ENCODE results near the gene TRPM3. TPM values are rescaled to one million over a fixed set of nuclear protein-coding genes. Genes with fewer than 3 reads are reported as not detected.
A peak's percentile ranks its signal among the peaks of the same experiment; 100 is the strongest.
"Not testable (repeated sequence)": the region's sequence is repeated elsewhere in the genome, so short reads cannot be mapped to it uniquely, and the experiment has no call there.

TRPM3 gene
- total RNA-seq, 1 donor, result under 0.01 TPM

- TF ChIP-seq, protein P1, sequence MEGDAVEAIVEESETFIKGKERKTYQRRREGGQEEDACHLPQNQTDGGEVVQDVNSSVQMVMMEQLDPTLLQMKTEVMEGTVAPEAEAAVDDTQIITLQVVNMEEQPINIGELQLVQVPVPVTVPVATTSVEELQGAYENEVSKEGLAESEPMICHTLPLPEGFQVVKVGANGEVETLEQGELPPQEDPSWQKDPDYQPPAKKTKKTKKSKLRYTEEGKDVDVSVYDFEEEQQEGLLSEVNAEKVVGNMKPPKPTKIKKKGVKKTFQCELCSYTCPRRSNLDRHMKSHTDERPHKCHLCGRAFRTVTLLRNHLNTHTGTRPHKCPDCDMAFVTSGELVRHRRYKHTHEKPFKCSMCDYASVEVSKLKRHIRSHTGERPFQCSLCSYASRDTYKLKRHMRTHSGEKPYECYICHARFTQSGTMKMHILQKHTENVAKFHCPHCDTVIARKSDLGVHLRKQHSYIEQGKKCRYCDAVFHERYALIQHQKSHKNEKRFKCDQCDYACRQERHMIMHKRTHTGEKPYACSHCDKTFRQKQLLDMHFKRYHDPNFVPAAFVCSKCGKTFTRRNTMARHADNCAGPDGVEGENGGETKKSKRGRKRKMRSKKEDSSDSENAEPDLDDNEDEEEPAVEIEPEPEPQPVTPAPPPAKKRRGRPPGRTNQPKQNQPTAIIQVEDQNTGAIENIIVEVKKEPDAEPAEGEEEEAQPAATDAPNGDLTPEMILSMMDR (IDR thresholded peaks at IDR 0.05; ENCODE audit: insufficient read depth, low read depth, low read length), result no peak
- peak; percentile 56 for DNase-seq (ENCODE audit: low read depth)
- H3K4me3 ChIP-seq (ENCODE audit: low read depth, low read length), result no peak overlapping the region
Measured at GRCh38 chr9:70979966-70980365, 141.5 kb downstream of the TRPM3 start.

- TF ChIP-seq, protein P1 (IDR thresholded peaks at IDR 0.05; ENCODE audit: insufficient read depth, low read depth, low read length), result no peak
- H3K4me3 ChIP-seq (ENCODE audit: low read depth, low read length), result no peak overlapping the region
- no peak for DNase-seq (ENCODE audit: low read depth)
Measured at GRCh38 chr9:70978085-70978484, 143.3 kb downstream of the TRPM3 start.

DNA sequence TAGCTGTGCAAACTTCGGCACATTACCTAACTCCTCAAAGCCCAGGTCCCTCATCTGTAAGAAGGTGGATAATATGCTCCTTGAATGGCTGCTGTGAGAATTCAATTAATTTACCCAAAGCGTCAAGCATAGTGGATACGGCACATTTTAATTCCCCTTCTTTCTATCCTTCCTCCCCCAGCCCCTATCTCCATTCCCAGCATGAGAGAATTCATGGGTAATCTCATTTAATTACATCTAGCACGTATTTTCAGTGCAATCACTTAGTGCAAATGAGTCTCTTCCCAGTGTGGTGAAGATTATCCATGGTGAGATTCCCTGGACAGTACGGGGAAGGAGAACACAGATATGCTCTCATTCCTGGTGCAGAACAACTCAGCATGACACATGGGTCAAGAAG is 145.6 kb downstream of the TRPM3 start:
- TF ChIP-seq, protein P1 (IDR thresholded peaks at IDR 0.05; ENCODE audit: insufficient read depth, low read depth, low read length), result no peak
- DNase-seq (ENCODE audit: low read depth), result no peak
- H3K4me3 ChIP-seq (ENCODE audit: low read depth, low read length), result no peak overlapping the region

DNA sequence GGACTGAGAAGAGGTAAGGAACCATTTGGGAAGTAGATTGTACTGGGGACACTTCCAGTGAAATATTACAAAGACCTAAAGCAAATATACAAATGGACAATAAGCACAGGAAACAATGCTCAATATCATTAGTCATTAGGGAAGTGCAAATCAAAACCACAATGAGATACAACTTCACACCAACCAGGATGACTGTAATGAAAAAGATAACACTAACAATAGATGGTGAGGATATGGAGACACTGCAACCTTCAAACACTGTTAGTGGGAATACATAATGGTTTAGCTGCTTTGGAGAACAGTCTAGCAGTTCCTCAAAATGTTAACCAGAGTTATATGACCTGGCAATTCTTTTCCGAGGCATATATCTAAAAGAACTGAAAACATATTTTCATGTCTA is 149.7 kb downstream of the TRPM3 start:
- TF ChIP-seq, protein P1 (IDR thresholded peaks at IDR 0.05; ENCODE audit: insufficient read depth, low read depth, low read length), result no peak
- DNase-seq (ENCODE audit: low read depth), result no peak
- H3K4me3 ChIP-seq (ENCODE audit: low read depth, low read length), result no peak overlapping the region

DNA sequence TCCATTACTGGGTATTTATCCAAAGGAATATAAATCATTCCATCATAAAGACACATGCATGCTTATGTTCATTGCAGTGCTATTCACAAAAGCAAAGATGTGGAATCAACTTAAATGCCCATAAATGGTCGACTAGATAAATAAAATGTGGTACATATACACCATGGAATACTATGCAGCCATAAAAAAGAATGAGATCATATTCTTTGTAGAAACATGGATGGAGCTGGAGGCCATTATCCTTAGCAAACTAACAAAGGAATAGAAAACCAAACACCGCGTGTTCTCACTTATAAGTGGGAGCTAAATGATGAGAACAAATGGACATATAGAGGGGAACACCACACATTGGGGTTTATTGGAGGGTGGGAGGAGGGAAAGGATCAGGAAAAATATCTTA is 155.0 kb downstream of the TRPM3 start:
- DNase-seq (ENCODE audit: low read depth); H3K4me3 ChIP-seq (ENCODE audit: low read depth, low read length): not testable (repeated sequence)

GRCh38 chr9:70964861-70965260 is 156.6 kb downstream of the TRPM3 start:
- no peak overlapping the region for H3K4me3 ChIP-seq (ENCODE audit: low read depth, low read length)
- TF ChIP-seq, protein P1 (IDR thresholded peaks at IDR 0.05; ENCODE audit: insufficient read depth, low read depth, low read length), result no peak
- no peak for DNase-seq (ENCODE audit: low read depth)

DNA sequence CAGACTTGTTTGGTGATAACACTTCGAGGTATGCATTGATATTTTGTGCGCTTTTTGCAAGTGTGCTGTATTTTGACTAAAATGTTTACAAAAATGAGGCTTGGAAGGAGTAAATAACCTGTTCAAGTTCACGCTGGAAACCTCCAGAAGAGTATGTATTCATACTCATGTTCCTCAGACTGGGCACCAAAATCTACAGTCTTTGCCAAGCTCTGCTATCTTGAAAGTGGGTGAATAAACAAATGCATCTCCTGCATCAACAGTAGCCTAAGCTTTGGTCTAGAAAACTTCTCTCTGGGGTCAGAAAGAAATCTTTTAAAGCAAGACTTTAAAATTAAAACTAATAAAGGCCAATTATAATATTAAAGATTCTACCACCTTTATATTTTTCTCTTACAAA is 157.9 kb downstream of the TRPM3 start:
- no peak for DNase-seq (ENCODE audit: low read depth)
- no peak overlapping the region for H3K4me3 ChIP-seq (ENCODE audit: low read depth, low read length)
- TF ChIP-seq, protein P1 (IDR thresholded peaks at IDR 0.05; ENCODE audit: insufficient read depth, low read depth, low read length), result no peak

All from fibroblast of villous mesenchyme (primary cell).